Measurements from ENCODE around the gene VPS51. TPM values are rescaled to one million over a fixed set of nuclear protein-coding genes. Genes with fewer than 3 reads are reported as not detected.
A peak's percentile ranks its signal among the peaks of the same experiment; 100 is the strongest.

The VPS51 gene
- total and polyA plus RNA-seq, 2 of the 13 experiments (the other 11 are each of a cell fraction or from before 2014, with no cell fraction given) = 76.3 to 90.6 TPM

DNA sequence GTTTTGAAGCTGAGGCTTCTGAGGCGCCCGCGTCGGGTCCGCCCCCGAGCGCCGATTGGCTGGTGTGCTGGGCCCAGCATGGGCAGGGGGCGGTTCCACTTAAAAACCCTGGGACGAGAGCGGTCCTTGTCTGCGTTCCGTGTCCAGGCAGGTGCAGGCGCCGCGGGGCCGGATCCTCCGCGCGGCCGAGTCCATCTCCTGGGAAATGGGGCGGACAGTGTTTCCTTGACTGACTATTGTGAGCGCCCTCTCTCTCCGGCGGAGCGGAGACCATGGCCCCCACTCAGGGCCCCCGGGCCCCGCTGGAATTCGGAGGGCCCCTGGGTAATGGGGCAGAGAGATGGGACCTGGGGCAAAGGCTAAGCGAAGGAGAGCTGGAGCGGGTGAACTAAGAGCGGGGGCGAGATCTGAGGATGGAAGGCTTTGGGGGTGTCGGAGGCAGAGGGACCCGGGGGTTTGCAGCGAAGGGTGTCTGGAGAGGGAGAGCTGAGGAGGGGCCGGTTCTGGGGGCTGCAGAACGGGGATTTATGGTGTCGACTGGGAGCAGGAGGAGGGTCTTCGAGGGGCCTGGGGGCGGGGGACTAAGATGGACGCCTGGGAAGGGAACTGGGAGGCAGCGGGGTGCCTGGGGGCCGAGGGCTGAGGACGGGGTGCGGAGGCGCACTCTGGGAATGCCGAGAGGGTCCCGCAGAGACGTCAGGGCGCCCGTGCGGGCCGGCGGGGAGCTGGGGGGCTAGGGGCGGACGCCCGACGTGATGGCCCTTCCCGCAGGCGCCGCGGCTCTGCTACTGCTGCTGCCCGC lies 15.9 kb downstream of the VPS51 start, which contains the start of gene TM7SF2 (continued):
- TF ChIP-seq ZC3H13 (CRISPR knock-in tag; IDR thresholded peaks at IDR 0.05) (peak; percentile 87), ZKSCAN8 (CRISPR knock-in tag; IDR thresholded peaks at IDR 0.05; ENCODE audit: borderline replicate concordance) (no peak), ZBTB1 (CRISPR knock-in tag; IDR thresholded peaks at IDR 0.05; ENCODE audit: borderline replicate concordance) (no peak), ETV6 (CRISPR knock-in tag; conservative IDR thresholded peaks at IDR 0.05) (no peak), ZNF121 (CRISPR knock-in tag; IDR thresholded peaks at IDR 0.05) (no peak), KMT2B (CRISPR knock-in tag; IDR thresholded peaks at IDR 0.05) (no peak), KLF12 (CRISPR knock-in tag; IDR thresholded peaks at IDR 0.05; ENCODE audit: borderline replicate concordance) (peak; percentile 86; the same call in 1 of the 2 replicates), ZNF101 (CRISPR knock-in tag; IDR thresholded peaks at IDR 0.05; ENCODE audit: borderline replicate concordance, low read depth) (no peak), CAMTA2 (CRISPR knock-in tag; IDR thresholded peaks at IDR 0.05; ENCODE audit: borderline replicate concordance) (0 out of 2 replicates have a peak, but pooled peaks have one; percentile 30), SSRP1 (CRISPR knock-in tag; IDR thresholded peaks at IDR 0.05) (no peak)
- TF ChIP-seq, protein P1, sequence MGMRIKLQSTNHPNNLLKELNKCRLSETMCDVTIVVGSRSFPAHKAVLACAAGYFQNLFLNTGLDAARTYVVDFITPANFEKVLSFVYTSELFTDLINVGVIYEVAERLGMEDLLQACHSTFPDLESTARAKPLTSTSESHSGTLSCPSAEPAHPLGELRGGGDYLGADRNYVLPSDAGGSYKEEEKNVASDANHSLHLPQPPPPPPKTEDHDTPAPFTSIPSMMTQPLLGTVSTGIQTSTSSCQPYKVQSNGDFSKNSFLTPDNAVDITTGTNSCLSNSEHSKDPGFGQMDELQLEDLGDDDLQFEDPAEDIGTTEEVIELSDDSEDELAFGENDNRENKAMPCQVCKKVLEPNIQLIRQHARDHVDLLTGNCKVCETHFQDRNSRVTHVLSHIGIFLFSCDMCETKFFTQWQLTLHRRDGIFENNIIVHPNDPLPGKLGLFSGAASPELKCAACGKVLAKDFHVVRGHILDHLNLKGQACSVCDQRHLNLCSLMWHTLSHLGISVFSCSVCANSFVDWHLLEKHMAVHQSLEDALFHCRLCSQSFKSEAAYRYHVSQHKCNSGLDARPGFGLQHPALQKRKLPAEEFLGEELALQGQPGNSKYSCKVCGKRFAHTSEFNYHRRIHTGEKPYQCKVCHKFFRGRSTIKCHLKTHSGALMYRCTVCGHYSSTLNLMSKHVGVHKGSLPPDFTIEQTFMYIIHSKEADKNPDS (CRISPR knock-in tag; IDR thresholded peaks at IDR 0.05) = no peak
- TF ChIP-seq, protein P2, sequence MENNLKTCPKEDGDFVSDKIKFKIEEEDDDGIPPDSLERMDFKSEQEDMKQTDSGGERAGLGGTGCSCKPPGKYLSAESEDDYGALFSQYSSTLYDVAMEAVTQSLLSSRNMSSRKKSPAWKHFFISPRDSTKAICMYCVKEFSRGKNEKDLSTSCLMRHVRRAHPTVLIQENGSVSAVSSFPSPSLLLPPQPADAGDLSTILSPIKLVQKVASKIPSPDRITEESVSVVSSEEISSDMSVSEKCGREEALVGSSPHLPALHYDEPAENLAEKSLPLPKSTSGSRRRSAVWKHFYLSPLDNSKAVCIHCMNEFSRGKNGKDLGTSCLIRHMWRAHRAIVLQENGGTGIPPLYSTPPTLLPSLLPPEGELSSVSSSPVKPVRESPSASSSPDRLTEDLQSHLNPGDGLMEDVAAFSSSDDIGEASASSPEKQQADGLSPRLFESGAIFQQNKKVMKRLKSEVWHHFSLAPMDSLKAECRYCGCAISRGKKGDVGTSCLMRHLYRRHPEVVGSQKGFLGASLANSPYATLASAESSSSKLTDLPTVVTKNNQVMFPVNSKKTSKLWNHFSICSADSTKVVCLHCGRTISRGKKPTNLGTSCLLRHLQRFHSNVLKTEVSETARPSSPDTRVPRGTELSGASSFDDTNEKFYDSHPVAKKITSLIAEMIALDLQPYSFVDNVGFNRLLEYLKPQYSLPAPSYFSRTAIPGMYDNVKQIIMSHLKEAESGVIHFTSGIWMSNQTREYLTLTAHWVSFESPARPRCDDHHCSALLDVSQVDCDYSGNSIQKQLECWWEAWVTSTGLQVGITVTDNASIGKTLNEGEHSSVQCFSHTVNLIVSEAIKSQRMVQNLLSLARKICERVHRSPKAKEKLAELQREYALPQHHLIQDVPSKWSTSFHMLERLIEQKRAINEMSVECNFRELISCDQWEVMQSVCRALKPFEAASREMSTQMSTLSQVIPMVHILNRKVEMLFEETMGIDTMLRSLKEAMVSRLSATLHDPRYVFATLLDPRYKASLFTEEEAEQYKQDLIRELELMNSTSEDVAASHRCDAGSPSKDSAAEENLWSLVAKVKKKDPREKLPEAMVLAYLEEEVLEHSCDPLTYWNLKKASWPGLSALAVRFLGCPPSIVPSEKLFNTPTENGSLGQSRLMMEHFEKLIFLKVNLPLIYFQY (CRISPR knock-in tag; IDR thresholded peaks at IDR 0.05; ENCODE audit: borderline replicate concordance) = no peak
- TF ChIP-seq, protein P3, sequence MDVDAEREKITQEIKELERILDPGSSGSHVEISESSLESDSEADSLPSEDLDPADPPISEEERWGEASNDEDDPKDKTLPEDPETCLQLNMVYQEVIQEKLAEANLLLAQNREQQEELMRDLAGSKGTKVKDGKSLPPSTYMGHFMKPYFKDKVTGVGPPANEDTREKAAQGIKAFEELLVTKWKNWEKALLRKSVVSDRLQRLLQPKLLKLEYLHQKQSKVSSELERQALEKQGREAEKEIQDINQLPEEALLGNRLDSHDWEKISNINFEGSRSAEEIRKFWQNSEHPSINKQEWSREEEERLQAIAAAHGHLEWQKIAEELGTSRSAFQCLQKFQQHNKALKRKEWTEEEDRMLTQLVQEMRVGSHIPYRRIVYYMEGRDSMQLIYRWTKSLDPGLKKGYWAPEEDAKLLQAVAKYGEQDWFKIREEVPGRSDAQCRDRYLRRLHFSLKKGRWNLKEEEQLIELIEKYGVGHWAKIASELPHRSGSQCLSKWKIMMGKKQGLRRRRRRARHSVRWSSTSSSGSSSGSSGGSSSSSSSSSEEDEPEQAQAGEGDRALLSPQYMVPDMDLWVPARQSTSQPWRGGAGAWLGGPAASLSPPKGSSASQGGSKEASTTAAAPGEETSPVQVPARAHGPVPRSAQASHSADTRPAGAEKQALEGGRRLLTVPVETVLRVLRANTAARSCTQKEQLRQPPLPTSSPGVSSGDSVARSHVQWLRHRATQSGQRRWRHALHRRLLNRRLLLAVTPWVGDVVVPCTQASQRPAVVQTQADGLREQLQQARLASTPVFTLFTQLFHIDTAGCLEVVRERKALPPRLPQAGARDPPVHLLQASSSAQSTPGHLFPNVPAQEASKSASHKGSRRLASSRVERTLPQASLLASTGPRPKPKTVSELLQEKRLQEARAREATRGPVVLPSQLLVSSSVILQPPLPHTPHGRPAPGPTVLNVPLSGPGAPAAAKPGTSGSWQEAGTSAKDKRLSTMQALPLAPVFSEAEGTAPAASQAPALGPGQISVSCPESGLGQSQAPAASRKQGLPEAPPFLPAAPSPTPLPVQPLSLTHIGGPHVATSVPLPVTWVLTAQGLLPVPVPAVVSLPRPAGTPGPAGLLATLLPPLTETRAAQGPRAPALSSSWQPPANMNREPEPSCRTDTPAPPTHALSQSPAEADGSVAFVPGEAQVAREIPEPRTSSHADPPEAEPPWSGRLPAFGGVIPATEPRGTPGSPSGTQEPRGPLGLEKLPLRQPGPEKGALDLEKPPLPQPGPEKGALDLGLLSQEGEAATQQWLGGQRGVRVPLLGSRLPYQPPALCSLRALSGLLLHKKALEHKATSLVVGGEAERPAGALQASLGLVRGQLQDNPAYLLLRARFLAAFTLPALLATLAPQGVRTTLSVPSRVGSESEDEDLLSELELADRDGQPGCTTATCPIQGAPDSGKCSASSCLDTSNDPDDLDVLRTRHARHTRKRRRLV (CRISPR knock-in tag; IDR thresholded peaks at IDR 0.05) = peak; percentile 70
- TF ChIP-seq, protein P4, sequence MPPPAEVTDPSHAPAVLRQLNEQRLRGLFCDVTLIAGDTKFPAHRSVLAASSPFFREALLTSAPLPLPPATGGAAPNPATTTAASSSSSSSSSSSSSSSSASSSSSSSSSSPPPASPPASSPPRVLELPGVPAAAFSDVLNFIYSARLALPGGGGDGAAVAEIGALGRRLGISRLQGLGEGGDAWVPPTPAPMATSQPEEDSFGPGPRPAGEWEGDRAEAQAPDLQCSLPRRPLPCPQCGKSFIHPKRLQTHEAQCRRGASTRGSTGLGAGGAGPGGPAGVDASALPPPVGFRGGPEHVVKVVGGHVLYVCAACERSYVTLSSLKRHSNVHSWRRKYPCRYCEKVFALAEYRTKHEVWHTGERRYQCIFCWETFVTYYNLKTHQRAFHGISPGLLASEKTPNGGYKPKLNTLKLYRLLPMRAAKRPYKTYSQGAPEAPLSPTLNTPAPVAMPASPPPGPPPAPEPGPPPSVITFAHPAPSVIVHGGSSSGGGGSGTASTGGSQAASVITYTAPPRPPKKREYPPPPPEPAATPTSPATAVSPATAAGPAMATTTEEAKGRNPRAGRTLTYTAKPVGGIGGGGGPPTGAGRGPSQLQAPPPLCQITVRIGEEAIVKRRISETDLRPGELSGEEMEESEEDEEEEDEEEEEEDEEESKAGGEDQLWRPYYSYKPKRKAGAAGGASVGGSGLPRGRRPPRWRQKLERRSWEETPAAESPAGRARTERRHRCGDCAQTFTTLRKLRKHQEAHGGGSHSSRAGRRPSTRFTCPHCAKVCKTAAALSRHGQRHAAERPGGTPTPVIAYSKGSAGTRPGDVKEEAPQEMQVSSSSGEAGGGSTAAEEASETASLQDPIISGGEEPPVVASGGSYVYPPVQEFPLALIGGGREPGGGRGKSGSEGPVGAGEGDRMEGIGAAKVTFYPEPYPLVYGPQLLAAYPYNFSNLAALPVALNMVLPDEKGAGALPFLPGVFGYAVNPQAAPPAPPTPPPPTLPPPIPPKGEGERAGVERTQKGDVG (CRISPR knock-in tag; IDR thresholded peaks at IDR 0.05; ENCODE audit: borderline replicate concordance) = no peak
